Muscle of leg (tissue), 11 donors: ENCODE results near the gene FOXL3. TPM values are rescaled to one million over a fixed set of nuclear protein-coding genes. Genes with fewer than 3 reads are reported as not detected.

ENCODE experiments used
- DNase-seq: peaks from one replicate; pipeline ENCODE4 v3.0.0; 2013
- H3K27ac ChIP-seq: one replicate; pipeline ENCODE4 v1.5.1; 2013; ENCODE audit warnings: mild to moderate bottlenecking, low read length, control low read depth
- H3K27me3 ChIP-seq: one replicate; pipeline ENCODE4 v1.6.1; 2013; ENCODE audit warnings: low read length; ENCODE audit not compliant: control insufficient read depth, insufficient read depth
- H3K36me3 ChIP-seq: one replicate; pipeline ENCODE4 v1.6.1; 2013; ENCODE audit warnings: low read length; ENCODE audit not compliant: control insufficient read depth, insufficient read depth
- H3K4me1 ChIP-seq: one replicate; pipeline ENCODE4 v1.6.1; 2013; ENCODE audit warnings: low read length; ENCODE audit not compliant: control insufficient read depth, insufficient read depth
- H3K4me3 ChIP-seq: one replicate; pipeline ENCODE4 v1.5.1; 2013; ENCODE audit warnings: low read length, control low read depth
- H3K9me3 ChIP-seq: replicated peaks from 2 replicates; pipeline ENCODE4 v1.6.1; 2013; ENCODE audit warnings: low read depth, low read length; ENCODE audit not compliant: control insufficient read depth
- WGBS: methylation state at CpG from one replicate; pipeline ENCODE4 v1.1.5; 2013; ENCODE audit warnings: missing lambda C conversion rate; ENCODE audit not compliant: insufficient coverage; 5-methylcytosine and 5-hydroxymethylcytosine counted together
- polyA plus RNA-seq, 8 donors: library from polyadenylated mRNA; unstranded; fragments of 120-200 nt; gene quantifications; one replicate each; pipeline versions ENCODE4 v1.2.1 to v1.2.3, GENCODE V29; 2013; ENCODE audit warnings: inconsistent platforms in 1 of 8, low replicate concordance in 1 of 8; ENCODE audit not compliant: insufficient read length in 8 of 8, insufficient read depth in 1 of 8
- total RNA-seq: library from RNA; stranded (reverse); fragments of 120-200 nt; gene quantifications from one replicate; pipeline ENCODE4 v1.2.4, GENCODE V29; 2013

The FOXL3 gene
- total and polyA plus RNA-seq, 9 donors, result not detected

- H3K27ac ChIP-seq, result no peak overlapping the region
- peaks cover 19% of the 10 kb centered on the region for H3K9me3 ChIP-seq
- H3K36me3 ChIP-seq, result no peaks in the 10 kb centered on the region
- H3K27me3 ChIP-seq, result peaks cover 17% of the 10 kb centered on the region
- H3K4me3 ChIP-seq, result no peak overlapping the region
- WGBS, result 75% methylated on average over 8 of the region's 10 CpGs
- DNase-seq, result no peak
- H3K4me1 ChIP-seq, result no peaks in the 10 kb centered on the region
These were observed 13.6 kb upstream of the FOXL3 start for GRCh38 chr7:276230-276835.

GRCh38 chr7:277228-277627, 12.7 kb upstream of the FOXL3 start:
- no peak for DNase-seq
- WGBS, result 82% methylated on average over 4 of the region's 4 CpGs
- peaks cover 19% of the 10 kb centered on the region for H3K9me3 ChIP-seq
- peaks cover 17% of the 10 kb centered on the region for H3K27me3 ChIP-seq
- no peak overlapping the region for H3K4me3 ChIP-seq
- H3K4me1 ChIP-seq, result no peaks in the 10 kb centered on the region
- no peak overlapping the region for H3K27ac ChIP-seq
- no peaks in the 10 kb centered on the region for H3K36me3 ChIP-seq

GRCh38 chr7:278081-278480, 11.9 kb upstream of the FOXL3 start:
- Histone ChIP-seq H3K9me3 (peaks cover 17% of the 10 kb centered on the region), H3K27me3 (peaks cover 17% of the 10 kb centered on the region), H3K4me1 (no peaks in the 10 kb centered on the region), H3K4me3 (no peak overlapping the region), H3K36me3 (no peaks in the 10 kb centered on the region), H3K27ac (no peak overlapping the region)
- 100% methylated on average over 2 of the region's 5 CpGs for WGBS
- no peak for DNase-seq

GRCh38 chr7:279821-280220, 10.1 kb upstream of the FOXL3 start:
- Histone ChIP-seq H3K4me1 (no peaks in the 10 kb centered on the region), H3K27ac (no peak overlapping the region), H3K4me3 (no peak overlapping the region), H3K36me3 (no peaks in the 10 kb centered on the region), H3K9me3 (peaks cover 17% of the 10 kb centered on the region), H3K27me3 (peaks cover 26% of the 10 kb centered on the region)
- WGBS, result 77% methylated on average over 4 of the region's 10 CpGs
- DNase-seq, result no peak

- whole genome bisulfite sequencing, result 81% methylated on average over 3 of the region's 11 CpGs
- Histone ChIP-seq H3K9me3 (peaks cover 17% of the 10 kb centered on the region), H3K27me3 (peaks cover 31% of the 10 kb centered on the region), H3K4me1 (no peaks in the 10 kb centered on the region), H3K4me3 (no peak overlapping the region), H3K36me3 (no peaks in the 10 kb centered on the region), H3K27ac (no peak overlapping the region)
- DNase-seq, result no peak
These were observed 9.5 kb upstream of the FOXL3 start for GRCh38 chr7:280461-280860.

GRCh38 chr7:281637-282036, 8.3 kb upstream of the FOXL3 start:
- Histone ChIP-seq H3K9me3 (peaks cover 6% of the 10 kb centered on the region), H3K36me3 (no peaks in the 10 kb centered on the region), H3K27ac (no peak overlapping the region), H3K4me1 (no peaks in the 10 kb centered on the region), H3K4me3 (no peak overlapping the region), H3K27me3 (peaks cover 37% of the 10 kb centered on the region)
- DNase-seq, result no peak
- 95% methylated on average over 4 of the region's 8 CpGs for WGBS

GRCh38 chr7:282621-283020, 7.3 kb upstream of the FOXL3 start:
- DNase-seq, result no peak
- Histone ChIP-seq H3K4me3 (no peak overlapping the region), H3K27ac (no peak overlapping the region), H3K4me1 (no peaks in the 10 kb centered on the region), H3K27me3 (peaks cover 40% of the 10 kb centered on the region), H3K9me3 (no peaks in the 10 kb centered on the region), H3K36me3 (no peaks in the 10 kb centered on the region)
- WGBS, result 93% methylated on average over 24 of the region's 25 CpGs

GRCh38 chr7:284762-285722, 4.9 kb upstream of the FOXL3 start:
- no peaks in the 10 kb centered on the region for H3K36me3 ChIP-seq
- no peak for DNase-seq
- 67% methylated on average over 34 of the region's 37 CpGs for WGBS
- H3K27ac ChIP-seq, result no peak overlapping the region
- no peaks in the 10 kb centered on the region for H3K9me3 ChIP-seq
- peaks cover 53% of the 10 kb centered on the region for H3K27me3 ChIP-seq
- H3K4me3 ChIP-seq, result no peak overlapping the region
- peaks cover 9% of the 10 kb centered on the region for H3K4me1 ChIP-seq

- no peak overlapping the region for H3K4me3 ChIP-seq
- DNase-seq, result no peak
- no peaks in the 10 kb centered on the region for H3K36me3 ChIP-seq
- H3K4me1 ChIP-seq, result peaks cover 13% of the 10 kb centered on the region
- WGBS, result 74% methylated on average over 16 of the region's 16 CpGs
- no peak overlapping the region for H3K27ac ChIP-seq
- H3K27me3 ChIP-seq, result peaks cover 57% of the 10 kb centered on the region
- no peaks in the 10 kb centered on the region for H3K9me3 ChIP-seq
These were observed 4.2 kb upstream of the FOXL3 start for GRCh38 chr7:285731-286130.

GRCh38 chr7:286266-286665, 3.7 kb upstream of the FOXL3 start:
- peaks cover 59% of the 10 kb centered on the region for H3K27me3 ChIP-seq
- DNase-seq, result no peak
- H3K4me3 ChIP-seq, result no peak overlapping the region
- peaks cover 13% of the 10 kb centered on the region for H3K4me1 ChIP-seq
- no peak overlapping the region for H3K27ac ChIP-seq
- WGBS, result 84% methylated on average over 14 of the region's 18 CpGs
- no peaks in the 10 kb centered on the region for H3K36me3 ChIP-seq
- H3K9me3 ChIP-seq, result no peaks in the 10 kb centered on the region
